OCI-M2 (cell line): Measurements from ENCODE around the gene PRKN.

Experiments used
- DNase-seq: peaks from one replicate; lab custom pipeline; 2025; ENCODE audit not compliant: unreplicated experiment; lab: John Stamatoyannopoulos, UW

Gene PRKN

DNA sequence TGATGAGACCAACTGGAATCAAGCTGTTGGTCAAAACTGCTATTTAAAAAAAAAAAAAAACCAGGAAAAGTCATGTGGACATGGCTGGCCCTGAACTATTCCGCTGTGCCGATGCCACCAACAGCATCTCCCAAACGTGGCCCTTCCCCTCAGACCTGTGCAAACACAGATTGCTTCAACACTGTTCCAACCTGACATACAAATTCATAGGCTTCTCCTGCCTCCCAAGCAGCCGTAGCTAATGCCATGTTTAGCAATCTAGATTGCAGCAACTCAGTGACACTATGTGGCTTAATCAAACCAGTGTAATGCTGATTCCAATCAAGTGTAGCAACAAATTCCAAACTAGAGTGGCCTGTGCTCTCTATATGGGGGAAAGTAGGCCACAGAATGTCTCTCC, 16.2 kb downstream of the PRKN start:
- DNase-seq, result no peak

DNA sequence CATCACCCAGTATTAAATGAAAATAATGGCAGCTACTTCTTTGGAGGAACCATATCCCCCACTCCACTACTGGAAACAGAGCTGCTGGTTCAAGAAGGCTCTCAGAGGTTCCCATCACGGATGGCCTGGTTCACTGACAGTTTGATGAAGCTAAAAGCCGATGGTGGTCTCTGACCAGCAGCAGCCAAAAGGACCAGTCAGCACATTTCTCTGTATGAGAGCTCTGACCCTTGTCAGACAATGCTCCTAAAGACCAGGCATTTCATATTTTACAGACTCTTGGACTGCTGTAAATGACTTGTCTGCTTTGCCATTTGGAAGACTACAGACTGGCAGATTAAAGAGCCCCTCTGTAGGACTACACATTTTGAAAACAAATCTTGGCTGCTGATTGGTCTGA, 16.6 kb downstream of the PRKN start:
- no peak for DNase-seq

DNA sequence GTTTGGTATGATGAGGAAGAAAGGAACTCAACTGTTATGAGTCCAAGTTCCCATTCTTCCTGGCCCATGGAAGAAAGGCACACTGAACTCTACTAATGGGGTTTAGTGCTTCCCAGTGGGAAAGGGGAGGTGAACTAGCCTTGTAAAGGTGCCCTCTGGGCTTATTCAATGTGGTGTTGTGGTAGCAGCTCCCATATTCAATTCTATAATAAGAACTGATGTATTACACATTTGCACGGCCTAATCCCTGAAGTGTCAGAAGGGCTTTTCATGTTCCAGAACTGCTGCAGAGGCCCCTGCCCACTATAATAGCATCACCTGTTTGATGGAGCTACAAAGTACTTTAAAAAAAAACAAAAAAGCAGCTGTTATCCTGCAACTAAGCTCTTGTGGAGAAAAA, 17.1 kb downstream of the PRKN start:
- DNase-seq, result no peak

DNA sequence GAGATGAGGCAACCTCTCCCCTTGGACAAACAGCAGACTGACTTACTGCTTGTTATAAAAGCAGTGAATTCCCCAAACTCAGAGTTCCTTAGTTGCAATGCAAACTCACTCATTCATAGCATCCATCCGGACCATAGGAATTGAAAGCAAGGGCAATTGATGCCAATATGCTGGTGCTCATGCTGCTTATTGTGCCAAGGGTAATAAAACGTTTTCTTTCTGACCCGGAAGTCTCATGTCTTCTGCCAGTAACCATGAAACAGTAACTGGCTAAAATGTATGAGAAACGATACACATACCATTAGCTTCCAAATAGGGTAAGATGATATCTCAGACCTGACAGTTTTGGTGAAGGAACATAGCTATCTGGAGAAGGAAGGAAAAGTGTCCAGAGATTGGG, 18.1 kb downstream of the PRKN start:
- DNase-seq, result no peak

DNA sequence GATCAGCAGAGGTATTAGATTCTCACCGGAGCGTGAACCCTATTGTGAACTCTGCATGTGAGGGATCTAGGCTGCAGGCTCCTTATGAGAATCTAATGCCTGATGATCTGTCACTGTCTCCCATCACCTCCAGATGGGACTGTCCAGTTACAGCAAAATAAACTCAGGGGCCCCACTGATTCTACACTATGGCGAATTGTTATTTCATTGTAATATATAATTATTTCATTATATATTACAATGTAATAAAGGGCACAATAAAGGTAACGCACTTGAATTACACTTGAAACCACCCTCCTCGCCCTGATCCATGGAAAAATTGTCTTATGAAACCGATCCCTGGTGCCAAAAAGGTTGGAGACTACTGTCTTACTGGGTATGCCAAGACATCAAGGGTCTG, 18.6 kb downstream of the PRKN start:
- DNase-seq, result no peak

DNA sequence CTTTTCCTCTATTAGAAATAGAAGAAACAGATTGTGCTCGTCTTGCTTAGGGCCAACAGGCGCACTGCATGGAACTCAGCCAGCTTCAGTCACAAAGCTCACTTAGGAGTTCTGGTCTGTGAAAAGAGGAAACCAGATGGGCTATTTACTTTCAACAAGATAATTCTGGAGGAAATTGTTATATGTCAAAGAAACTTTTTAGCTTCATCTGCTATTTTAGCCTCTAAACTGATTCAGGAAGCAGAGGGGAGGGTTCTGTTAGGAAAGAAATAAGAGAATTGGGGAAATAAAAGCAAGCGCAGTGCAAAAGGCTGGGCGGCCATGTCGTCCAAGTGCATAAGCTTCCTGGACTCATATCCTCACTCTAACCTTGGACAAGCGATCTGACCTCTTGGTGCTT, 21.3 kb downstream of the PRKN start:
- no peak for DNase-seq

DNA sequence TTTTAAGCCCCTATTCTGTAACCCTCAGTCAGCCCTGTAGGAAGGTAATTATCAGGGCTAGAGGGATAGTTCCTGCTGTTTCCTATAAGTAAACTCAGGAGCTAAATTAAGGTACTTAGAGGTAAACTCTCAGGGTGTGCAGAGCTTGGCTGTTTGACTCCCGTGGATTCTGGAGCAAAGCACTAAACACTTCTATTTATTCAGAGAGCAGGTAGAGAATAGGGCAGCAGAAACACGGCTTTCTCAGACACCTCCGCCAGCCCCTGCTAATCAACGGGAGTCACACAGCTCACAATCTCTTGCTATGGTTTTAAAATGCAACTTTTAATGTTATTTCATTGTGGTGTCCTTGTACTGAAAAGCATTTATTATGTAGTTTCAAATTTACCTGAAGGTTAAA, 21.8 kb downstream of the PRKN start:
- no peak for DNase-seq

DNA sequence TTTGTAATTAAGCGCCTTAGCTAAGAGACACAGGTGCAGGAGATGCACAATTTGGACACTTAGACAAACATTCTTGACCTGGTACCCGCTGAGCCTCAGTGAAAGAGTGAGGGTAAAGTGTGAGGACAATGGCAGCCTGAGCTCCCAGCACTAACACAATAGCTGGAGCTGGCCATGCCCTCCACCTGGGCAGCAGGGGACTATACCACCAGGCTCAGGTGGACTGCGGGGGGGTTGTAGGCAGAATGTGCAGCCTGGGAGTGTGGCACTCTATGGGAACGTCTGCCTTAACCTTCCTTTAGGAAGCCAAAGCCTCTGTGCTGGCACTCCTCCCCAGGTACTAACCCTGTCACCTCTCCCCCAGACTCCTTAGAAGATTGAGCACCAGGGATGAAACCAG, 23.6 kb downstream of the PRKN start:
- DNase-seq, result no peak

DNA sequence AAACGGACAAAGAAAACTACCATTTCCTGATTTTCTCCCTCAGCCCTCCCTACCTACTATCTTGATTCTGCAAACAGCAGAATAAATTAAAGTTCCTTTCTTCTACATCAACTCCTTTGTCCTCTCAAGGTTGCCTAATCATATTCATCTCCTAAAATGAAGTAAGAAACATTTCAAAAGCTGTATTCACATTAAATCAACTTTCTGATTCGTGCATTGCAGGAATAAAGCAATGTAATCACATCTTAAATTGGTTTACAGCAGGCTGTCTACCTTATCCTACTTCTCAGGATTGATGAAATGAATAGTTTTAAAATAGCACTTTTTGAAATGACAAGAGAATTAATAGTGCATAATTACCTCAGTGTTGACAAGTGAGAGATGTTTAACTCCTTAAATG, 25.1 kb downstream of the PRKN start:
- no peak for DNase-seq

DNA sequence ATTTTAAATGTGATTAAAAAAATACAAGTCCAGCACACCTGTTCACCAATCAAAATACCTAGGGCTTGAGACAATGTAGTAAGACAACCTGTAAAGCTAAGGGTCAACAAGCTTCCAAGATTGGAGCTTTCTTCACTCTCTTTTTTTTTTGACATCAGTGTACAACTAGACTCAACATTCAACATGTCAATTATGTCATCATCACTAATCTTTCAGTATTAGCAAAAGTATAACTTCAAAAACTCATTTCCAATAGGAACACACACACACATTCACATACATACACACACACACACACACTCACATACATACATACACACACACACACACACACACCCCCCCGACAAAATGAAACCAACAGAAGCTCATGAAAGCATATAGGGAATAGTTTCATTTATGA, 26.0 kb downstream of the PRKN start:
- DNase-seq, result no peak

DNA sequence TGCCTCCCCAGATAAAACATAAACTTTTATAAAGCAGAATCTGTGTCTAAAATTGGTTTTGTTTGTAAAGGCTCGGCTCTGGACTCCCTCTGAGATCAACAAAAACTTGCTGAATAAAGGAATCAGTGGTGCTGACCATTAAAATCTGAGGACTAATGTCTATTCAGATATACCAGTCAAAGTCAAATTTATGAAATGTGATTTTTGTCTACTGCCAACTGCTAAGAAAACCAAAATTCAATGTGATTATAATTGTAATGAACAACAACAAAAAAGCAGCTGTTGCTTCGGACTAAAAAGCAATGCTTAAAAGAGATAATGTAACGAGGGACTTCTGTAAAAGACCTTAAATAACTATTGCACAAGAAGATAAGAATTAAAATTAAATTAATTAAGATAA, 26.6 kb downstream of the PRKN start:
- DNase-seq, result no peak

DNA sequence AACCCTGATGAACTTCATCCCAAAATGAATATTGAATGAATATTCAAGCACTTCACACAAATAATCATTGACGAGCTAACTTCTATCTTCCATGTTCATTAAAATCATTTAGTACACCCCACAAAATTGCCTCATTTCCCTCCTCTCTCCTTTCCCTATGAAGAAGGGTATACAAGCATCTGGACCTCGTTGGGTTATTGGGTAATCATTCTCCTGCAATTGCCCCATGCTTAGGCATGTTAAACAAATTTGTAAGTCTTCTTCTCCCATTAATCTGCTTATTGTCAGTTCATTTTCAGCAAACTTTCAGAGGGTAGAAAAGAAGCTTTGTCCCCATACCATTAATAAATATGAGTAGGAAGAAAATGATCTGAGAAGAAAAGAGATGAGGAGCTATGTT, 27.6 kb downstream of the PRKN start:
- DNase-seq, result no peak

DNA sequence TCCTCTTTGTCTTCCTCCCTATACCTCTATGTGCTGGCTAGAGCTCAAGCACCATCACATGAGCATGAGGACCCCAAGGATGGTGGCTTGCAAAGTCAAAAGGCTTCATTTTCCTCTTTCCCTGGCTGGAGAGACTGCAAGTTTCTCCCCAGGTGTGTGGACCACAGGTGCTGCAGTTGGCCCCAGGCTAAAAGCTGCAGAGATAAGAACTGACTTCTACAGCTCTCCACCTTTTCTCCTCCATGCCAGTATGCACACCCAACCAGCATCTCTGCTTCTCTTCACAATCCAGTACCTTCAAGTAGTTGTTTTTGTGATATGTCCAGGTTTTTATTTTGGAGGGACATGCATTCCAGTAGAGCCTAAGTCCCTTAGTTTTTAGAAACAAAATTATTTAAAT, 29.1 kb downstream of the PRKN start:
- DNase-seq, result no peak

DNA sequence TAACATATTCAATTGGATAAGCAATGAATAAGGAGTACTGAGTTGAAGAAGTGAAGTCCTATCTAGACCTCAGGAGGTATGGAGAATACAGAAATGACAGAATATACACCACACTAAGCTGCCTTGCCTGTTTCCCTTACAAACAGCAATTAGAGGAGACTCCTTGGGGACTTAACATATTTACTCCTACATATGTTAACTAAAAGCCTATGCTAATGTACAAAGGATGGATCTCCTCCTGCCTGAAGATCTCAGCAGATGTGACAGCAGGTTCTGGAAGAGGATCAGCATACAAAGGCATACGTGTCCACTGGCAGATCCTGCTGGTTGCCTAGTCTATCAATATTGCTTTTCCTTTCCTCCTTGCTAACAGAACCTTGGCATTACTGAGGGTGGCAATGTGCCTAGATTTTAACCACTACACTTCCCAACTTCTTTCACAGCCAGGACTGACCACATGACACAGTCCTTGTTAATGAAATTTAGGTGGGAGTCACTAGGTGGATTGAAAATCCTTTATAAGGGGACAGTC, 29.6 kb downstream of the PRKN start:
- no peak for DNase-seq

DNA sequence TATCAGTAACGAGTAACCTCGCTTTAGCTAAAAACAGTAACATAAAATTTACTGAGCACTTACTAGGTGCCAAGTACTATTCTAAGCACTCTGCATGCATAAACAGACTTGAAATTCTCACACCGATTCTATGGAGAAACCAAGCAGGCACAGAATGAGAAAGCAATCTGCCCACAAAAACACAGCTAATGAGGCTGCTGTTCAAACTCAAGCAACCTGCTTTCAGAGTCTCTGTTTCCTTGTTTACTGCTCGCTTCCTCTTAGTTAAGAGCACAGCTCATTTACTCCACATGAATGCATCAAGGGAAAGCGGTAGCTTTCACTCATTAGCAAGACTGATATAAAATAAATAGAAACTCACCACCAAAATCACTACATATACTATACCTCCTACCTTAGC, 37.4 kb downstream of the PRKN start:
- no peak for DNase-seq

DNA sequence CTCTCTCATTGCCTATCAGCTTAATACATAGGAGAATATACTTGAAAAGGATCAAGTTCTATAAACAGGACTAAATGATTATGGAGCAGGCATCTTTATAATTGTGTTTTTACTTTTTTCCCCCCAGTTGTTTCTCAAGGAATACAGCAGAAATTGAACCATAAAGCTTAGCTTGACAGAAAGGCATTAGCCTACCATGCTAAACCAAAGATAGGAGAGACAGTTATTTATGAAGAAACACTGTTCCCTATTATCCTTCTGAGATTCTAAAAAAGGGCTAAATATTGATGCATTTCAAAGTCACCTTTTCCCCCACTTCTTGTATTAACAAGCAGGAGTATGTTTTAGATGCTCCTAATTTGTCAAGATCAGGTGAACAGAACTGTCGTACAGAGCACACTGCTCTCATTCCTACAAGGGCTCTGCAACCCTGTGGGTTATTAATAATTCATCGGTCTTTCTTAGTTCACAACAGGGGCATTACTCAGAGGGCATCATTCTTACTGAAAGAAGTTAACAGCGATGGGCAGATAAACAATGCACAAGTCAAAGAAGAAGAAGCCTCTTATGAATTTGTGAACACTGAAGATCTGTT, 38.7 kb downstream of the PRKN start:
- no peak for DNase-seq

DNA sequence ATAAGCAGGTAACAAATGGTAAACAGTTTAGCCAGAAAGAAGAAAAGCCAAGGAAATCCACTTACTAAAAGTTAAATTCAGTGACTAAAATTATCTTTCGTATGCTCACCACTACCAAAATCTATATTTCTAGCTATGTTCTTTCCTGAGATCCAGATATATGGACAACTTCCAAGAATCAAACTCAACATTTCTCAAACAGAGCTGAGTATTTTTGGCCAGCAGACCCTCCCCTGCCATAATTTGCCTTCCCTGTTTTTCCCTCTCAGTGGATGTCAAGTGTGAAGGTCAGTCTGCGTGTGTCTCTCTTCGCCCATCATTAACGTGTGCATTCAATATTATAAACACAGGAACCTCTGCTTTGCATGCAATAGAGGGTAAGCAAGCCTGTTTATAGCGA, 42.0 kb downstream of the PRKN start:
- no peak for DNase-seq

DNA sequence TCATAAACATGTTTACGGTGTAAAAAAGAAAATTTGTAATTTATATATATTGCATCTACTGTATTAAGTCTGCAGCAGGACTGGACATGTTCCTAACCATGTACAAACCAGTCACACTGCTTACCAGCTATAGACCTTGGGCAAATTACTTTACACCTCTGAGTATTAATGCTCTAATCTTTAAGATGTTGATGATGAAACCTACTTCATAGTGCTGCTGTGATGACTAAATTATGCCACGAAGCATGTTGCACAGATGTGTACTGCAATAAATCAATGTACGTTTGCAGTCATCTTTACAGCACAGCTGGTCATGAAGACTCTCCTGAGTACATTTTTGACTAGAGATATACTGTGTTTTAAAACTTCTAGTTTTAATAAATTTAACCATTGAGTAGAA, 42.6 kb downstream of the PRKN start:
- DNase-seq, result no peak

DNA sequence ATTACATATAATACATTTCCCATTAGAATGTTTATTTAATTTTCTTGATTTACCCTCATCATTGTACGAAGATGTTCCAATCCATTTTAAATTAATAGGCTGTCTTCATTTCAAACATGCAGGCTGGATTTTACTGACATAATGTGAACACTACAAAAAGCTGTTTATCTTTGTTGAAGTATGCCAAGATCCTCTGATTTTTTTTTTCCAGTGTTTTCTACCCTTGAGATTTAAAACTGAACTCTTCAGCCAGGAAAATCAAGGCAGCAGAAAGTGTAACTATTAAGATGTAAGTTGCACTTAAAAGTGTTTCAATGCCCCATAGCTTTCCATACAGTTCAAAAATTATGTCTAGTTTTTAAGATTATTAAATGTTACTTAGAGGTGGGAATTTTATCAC, 43.5 kb downstream of the PRKN start:
- DNase-seq, result no peak

DNA sequence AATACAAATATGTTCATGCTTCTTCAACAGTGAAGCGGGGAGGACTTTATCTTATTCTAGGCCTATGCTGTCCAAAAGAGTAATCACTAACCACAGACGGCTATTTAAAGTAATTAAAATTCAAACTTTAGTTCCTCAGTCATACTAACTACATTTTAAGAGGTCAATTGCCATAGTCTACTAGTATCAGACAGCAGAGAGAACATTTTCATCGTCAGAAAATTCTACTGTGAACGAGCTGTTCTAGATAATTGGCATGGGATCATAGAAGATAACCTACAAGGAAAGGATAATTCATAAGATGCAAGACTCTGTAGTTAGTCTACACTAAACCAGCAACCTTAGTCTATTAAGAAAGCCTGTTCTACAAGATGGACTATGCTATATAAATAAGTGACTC, 44.4 kb downstream of the PRKN start:
- no peak for DNase-seq

DNA sequence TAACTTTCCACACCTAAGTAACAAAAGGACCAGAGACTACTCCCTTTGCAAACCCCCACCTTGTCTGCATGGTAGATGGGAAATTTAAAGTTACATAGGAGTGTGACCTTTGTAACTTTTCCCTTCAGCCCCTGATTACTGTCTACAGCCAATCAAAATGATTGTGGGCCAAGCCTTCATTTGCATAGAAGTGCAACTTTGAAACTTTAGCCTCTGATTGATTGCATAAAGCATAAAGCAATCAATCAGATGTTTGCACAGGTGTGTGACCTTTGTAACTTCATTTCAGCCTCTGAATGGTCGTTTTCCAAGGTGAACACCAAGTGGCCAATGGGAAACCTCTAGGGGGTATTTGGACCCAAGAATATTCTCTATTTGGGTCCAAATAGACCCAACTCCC, 46.1 kb downstream of the PRKN start:
- DNase-seq, result no peak

DNA sequence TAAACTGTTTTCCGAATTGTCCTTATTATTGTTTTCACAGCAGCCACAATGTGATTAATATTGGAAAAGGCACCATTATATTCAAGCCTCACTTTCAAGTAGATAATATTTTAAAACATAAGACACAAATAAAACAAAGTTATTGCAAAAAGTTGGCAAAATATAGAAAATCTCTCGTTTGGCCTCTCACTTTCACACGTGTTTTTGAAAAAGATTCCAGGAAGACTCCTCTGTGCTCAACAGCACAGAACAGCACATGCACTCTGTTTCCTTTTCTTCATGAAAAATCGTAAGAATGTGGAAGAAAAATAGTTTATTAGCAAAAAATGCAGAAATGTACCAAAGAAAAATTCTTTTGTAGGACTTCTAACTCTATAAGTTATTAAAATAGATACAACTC, 46.7 kb downstream of the PRKN start:
- no peak for DNase-seq

DNA sequence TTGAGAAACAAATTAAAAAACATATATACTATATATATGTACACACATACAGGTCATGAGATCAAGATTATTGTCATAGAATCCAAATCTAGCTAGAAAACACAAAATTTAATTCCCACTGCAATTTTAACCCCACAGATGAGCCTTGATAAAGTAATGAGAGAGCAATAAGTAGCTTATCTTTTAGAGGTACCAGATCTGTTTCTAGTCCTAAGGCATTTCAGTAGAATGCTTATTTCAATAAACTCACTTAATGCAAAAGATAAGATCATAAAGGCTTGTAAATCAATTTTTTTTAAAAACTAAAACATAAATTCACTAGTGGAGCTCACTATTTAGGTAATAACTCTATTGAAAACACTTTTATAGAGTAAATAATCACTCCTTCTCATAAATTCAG, 47.2 kb downstream of the PRKN start:
- no peak for DNase-seq

DNA sequence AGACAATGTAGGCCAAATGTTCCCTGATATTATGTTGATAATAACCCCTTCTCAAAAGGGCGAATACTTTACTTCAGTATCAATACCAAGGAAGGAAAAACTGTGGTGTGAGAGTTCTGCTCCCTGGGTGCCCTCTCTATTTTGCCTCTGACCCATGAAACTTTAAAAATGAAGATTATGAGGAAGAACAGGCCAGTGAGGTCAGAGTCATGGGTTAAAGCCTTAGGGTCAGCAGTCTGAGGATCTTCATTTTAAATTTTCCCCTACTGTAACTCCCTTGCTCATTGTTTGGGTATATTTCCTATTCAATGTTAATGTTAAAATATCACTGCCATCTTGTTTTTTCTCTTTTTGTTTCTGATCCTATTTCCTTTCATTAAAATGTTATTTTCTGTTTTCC, 47.9 kb downstream of the PRKN start:
- DNase-seq, result no peak
